ENCODE measurements around the gene HS6ST3. TPM values are rescaled to one million over a fixed set of nuclear protein-coding genes. Genes with fewer than 3 reads are reported as not detected.

Gene HS6ST3
- total and polyA plus RNA-seq, 12 donors = 2.1 to 27.1 (median 6.2) TPM

DNA sequence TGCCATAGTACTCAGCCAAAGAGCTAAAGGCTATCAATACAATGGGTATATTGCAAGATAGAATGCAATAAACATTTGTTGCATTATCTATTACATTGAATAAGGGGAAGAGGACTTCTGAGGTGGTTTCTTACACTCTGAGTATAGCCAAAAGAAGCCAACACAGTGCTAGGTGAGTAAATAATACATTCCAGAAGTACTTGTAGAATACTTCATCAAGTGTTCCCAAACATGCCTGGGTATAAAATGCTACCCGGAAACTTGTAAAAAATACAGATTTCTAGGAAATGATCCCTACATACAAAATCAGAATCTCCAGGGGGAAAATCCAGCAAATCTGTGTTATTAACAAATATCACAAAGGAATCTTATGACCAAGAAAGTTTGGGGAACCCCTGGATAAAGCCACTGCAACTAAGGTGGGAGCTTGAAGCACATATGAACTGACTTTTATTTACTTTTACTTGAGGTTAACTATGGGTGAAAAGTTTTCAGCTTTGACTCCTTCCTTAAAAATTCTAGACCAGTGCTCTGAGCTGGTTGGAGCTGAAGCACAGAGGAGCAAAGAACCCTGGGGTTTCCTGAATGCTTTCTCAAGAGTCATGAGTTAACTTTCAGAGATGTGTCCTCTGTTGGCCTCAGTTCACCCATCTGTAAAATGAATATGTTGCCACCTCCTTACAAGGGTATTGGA lies 768.4 kb downstream of the HS6ST3 start:
- TF ChIP-seq POLR2A (IDR thresholded peaks at IDR 0.05) = no peak
- TF ChIP-seq CTCF (IDR thresholded peaks at IDR 0.05) = no peak
- Histone ChIP-seq H3K36me3 (replicated peaks in 1 of 2) (no peaks in the 10 kb centered on the region), H3K4me3 (no peak overlapping the region), H3K27ac (no peak overlapping the region), H3K9me3 (replicated peaks in 1 of 3) (no peaks in the 10 kb centered on the region), H3K27me3 (no peaks in the 10 kb centered on the region), H3K4me1 (replicated peaks in 1 of 2) (no peaks in the 10 kb centered on the region)
- WGBS, 4 donors = 85 to 98% (median 95%) methylated on average over 1 of the region's 1 CpG
- intact Hi-C loops (cut with DNase I) = no loop called here
- DNase-seq = no peak

- Histone ChIP-seq H3K27ac (no peak overlapping the region), H3K9me3 (replicated peaks in 1 of 3) (no peaks in the 10 kb centered on the region), H3K4me1 (replicated peaks in 1 of 2) (no peaks in the 10 kb centered on the region), H3K36me3 (replicated peaks in 1 of 2) (no peaks in the 10 kb centered on the region), H3K4me3 (no peak overlapping the region), H3K27me3 (no peaks in the 10 kb centered on the region)
- intact Hi-C loops (cut with DNase I) = no loop called here
- no peak for DNase-seq
- TF ChIP-seq POLR2A (IDR thresholded peaks at IDR 0.05) = no peak
- no peak for TF ChIP-seq CTCF (IDR thresholded peaks at IDR 0.05)
- WGBS, 4 donors = 51 to 69% (median 62%) methylated on average over 2 of the region's 2 CpGs
Measured at GRCh38 chr13:96860882-96861281, 771.0 kb downstream of the HS6ST3 start.

DNA sequence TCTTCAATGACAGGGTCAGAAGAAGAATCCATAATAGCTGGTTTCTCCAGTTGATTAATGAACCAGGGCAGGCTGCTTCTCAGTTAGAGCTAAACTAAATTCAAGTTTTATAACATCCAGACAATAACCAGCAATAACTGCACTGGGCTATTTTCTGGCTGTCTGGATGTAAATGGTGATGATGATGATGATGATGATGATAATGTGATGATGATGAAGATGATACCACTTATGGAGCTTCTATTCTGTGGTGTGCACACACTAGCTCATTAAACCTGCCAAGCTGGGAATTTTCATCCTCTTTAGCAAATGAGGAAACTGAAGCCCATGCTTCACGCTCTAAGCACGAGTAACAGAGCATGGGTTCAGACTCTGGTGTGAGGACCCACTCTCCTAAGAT lies 772.2 kb downstream of the HS6ST3 start:
- Histone ChIP-seq H3K27ac (no peak overlapping the region), H3K4me1 (replicated peaks in 1 of 2) (no peaks in the 10 kb centered on the region), H3K36me3 (replicated peaks in 1 of 2) (no peaks in the 10 kb centered on the region), H3K9me3 (replicated peaks in 1 of 3) (no peaks in the 10 kb centered on the region), H3K4me3 (no peak overlapping the region), H3K27me3 (no peaks in the 10 kb centered on the region)
- WGBS, 4 donors = 90 to 97% (median 96%) methylated on average over 2 of the region's 2 CpGs
- intact Hi-C loops (cut with DNase I) = no loop called here
- TF ChIP-seq CTCF (IDR thresholded peaks at IDR 0.05) (no peak), POLR2A (IDR thresholded peaks at IDR 0.05) (no peak)
- DNase-seq = no peak

DNA sequence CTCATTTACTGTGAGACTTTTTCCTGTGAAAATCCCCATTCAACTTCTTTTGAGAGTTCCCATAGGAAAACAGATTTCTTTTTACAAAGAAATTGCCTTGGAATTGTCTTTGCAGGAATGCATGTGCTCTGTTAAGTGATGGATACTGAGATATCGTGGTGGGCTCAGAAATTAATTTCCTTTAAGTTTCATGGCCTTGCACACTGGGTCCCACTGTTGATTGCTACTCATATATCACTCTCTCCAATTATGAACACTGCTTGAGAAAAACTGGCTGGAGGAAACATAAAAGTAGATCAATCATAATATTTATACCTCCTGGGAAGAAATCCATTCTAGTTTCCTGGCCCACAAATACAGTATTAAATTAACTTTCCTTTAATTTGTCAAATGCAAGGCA lies 773.1 kb downstream of the HS6ST3 start:
- H3K9me3 ChIP-seq (replicated peaks in 1 of 3) = no peaks in the 10 kb centered on the region
- intact Hi-C loops (cut with DNase I) = no loop called here
- H3K4me3 ChIP-seq = no peak overlapping the region
- no peaks in the 10 kb centered on the region for H3K27me3 ChIP-seq
- DNase-seq = no peak
- no peaks in the 10 kb centered on the region for H3K4me1 ChIP-seq (replicated peaks in 1 of 2)
- H3K27ac ChIP-seq = no peak overlapping the region
- 38 to 53% (median 44%) methylated on average over 1 of the region's 1 CpG for WGBS, 4 donors
- no peaks in the 10 kb centered on the region for H3K36me3 ChIP-seq (replicated peaks in 1 of 2)
- TF ChIP-seq POLR2A (IDR thresholded peaks at IDR 0.05) = no peak
- TF ChIP-seq CTCF (IDR thresholded peaks at IDR 0.05) = no peak

All from adrenal gland (tissue), 12 donors.